ENCODE results near the gene FBXW11.
"Not testable (repeated sequence)": the region's sequence is repeated elsewhere in the genome, so short reads cannot be mapped to it uniquely, and the experiment has no call there.

FBXW11 gene

DNA sequence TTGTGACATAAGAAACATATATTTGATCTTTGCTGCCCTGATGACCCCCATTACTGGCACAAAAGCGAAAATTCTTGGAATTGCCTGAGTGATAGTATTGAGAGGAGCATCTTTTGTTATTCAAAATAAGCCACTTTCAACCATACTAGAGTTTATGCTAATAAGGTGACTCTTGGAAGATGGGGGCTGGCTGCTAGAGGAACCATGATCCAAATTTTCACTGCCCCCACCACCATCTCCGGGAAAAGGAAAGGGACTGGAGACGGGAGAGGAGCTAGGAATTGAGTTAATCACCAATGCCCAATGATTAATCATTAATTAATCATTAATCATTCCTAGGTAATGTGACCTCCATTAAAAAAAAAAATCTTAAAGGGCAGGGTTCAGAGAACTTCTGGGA lies 25.6 kb downstream of the FBXW11 start:
- DNase-seq = no peak

DNA sequence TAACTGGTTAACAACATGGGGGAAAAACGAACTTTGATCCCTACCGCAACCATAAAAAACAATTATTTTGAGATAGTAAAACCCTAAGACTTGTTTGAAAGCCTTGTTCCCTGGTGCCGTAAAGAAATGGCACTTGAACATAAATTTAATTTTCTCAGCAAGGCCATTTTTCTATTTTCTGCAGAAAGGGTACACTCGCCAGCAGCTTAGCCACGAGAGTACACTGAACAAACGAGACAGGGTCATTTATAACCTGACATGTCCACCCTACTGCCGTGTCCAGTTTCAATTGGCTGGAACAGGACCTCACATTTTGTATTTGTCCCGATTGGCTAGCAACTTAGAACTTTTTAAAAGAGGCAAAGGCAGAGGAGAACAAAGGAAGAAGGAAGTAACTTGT lies 26.8 kb downstream of the FBXW11 start:
- DNase-seq = no peak

DNA sequence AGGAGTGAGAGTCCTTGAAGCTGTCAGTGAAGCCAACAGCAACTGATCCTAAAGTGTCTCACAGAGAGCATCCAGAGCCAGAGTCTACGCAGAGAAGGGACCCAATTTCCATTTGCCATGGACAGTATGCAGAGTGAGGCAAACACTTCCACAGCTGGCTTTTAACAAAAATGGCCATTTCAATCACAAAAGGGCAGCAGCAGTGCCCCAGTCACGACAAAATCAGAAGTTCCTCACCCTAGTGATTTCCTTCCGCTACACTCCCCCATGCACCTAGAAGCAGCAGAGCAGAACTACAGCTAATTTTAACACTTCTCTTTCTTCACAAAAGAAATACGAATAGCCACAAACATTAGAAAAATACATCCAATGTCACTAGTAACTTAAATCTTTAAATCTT lies 27.9 kb downstream of the FBXW11 start:
- no peak for DNase-seq

DNA sequence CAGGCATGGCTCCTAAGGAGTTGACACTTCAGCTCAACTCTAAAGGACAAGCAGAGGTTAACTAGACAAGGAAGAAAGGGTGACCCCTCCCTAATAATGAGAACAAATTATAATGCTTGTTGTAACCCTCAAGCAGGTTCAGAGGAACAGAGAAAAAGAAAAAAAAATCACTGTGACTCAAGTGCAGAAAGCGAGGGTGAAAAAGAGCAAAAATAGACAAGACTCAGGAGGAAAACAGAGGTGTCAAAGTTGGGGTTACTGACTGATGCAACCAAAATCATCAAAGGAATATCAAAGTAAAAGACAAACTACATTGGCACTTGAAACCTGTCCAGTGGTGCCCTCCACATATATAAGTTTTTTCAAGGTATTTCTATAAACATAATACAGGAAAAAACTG lies 28.4 kb downstream of the FBXW11 start:
- no peak for DNase-seq

DNA sequence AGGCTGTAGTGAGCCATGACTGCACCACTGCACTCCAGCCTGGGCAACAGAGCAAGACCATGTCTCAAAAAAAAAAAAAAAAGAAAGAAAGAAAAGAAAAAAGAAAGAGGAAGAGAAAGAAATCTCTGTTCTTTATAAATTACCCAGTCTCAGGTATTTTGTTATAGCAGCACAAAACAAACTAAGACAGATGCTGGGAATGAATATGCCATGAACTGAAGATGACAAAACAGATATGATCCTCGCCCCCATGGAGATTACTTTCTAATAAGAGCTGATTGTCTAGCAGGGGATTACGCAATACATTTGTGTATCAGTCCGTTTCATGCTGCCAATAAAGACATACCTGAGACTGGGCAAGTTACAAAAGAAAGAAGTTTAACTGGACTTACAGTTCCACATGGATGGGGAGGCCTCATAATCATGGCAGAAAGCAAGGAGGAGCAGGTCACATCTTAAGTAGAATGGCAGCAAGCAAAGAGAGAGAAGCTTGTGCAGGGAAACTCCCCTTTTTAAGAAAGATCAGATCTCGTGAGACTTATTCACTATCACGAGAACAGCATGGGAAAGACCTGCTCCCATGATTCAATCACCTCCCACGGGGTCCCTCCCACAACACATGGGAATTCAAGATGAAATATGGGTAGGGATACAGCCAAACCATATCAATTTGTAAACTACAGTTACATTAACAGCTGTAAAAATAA lies 29.0 kb downstream of the FBXW11 start:
- not testable (repeated sequence) for DNase-seq

DNA sequence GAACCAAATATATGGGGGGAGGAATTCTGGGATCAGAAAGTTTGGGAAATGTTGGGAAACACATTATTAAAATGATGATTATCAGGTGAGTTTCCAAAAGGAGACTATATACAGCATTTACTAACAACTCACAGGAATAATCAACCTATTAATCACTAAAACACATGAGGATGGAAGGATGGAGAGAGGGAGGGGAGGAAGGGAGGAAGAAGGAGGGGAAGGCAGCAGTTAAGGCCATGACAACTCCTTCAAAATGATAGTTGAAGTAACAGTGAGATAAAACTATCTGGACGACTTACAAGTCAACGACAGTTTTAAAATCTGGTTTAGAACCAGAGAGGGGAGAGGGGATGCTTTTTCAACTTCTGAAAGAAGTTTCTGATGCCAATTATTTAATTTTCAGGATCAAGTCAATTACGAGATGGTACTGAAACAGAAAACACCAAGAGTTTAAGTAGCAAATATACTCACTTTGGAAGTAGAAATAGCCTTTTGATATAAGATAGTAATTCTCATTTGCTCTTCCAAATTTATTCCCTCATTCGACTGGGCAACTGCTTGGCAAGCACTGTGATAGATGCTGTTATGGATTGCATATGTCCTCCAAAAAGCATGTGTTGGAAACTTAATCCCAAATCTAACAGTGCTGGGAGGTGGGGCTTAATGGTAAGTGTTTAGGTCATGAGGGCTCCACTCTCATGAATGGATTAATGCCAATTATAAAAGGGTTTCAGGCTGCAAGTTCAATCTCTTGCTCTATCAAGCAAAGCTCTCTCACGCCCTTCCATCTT lies 30.4 kb downstream of the FBXW11 start:
- no peak for DNase-seq

DNA sequence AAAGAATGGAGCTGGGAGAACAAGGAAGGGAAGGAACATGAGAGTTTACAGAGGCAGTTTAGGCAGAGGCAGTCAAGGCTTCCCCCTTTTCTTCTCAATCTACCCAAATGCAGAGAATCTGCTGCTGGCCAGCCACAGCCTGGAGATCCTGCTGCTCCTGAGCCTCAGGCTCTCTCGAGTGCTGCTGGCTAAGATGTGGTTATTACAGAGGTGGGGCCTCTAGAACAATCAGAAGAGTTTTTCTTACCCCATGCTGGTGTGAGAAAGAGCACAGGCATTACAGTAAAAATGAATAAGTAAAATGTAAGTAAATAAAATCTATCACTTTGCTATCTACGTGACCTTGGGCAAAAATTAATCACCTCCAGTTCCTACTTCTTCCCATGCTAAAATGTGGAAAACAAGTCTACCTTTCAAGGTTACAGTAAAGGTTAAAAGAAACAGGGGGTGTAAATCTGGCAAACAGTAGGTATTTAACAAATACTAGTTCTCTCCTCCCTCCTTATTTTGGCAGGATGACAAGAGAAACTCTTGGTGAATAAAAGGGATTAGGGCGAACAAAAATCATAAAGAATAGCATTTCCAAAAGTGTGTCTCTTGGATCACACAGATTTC lies 31.1 kb downstream of the FBXW11 start:
- DNase-seq = no peak

DNA sequence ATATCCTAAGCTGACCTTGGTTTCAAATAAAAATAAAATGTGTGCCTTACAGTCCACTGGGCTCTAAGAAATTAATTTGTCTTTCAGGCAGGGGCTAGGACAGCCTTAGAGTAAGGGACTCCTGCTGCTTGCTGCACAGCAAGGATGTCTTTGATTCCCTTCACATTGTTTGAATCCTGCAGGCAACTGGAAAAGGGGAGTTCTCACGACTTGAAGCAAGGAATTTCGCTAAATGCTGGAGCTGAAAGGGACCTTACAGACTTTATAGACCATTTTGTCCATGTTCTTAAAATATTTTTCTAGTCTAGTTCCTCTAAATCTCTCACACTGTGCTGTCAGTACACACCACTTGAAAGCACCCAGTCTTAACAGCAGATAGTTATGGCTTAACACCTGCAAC lies 35.6 kb downstream of the FBXW11 start:
- DNase-seq = no peak

DNA sequence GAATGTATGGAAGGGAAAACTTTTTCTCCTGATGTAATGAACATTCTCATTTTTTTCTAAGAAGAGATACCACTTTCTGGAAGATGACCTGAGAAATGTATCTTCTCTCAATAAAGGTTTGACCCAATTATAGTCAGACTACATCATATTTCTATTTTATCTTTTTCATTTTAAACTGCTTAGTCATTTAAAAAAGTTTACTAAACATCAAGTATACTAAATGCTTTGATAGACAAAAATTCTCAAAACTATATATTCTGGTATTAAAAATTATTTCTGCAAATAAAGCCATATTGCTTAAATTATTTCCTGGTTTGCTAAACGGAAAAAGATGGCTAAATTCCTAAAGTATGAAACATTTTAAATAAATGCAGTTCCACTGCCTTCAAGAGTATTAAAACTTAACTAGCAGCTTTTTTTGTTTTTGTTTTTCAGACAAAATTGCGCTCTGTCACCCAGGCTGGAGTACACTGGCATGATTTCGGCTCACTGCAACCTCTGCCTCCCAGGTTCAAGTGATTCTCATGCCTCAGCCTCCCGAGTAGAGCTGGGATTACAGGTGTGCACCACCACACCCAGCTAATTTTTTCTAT lies 37.1 kb downstream of the FBXW11 start:
- DNase-seq = no peak

DNA sequence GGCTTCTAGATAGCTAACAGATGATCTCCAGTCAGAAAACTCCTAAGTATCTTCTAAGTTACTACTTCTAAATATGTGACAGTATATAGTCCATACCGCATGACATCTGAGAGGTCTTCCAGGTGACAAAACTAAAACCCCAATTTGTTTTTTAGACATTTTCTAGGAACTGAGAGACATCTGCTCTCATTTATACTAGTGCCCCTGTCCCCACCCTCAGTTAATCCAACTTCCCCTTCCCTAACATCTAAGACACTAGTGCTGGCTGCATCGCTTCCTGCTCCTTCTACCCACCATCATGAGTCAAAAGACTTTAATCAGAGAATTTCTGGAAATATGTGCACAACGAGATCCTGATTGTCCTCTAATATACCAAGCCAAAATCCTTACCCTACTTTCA lies 37.9 kb downstream of the FBXW11 start:
- DNase-seq = no peak

DNA sequence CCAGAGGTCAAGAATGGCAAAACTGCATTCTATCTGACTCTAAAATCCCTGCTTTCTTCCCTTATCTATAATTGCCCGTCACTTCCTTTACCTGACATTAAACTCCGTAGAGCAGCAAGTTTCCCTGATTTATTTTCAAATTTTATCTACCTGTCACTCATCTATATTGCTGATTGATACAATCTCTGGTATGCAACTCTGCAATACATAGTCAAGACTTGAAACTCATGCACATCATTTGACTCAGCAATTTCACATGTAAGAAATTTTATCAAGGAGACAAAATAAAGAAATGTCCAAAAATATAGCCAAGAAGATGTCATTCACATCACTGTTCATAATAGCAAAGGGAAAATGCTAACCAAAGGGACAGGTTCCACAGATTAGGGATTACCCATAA lies 39.5 kb downstream of the FBXW11 start:
- DNase-seq = no peak

DNA sequence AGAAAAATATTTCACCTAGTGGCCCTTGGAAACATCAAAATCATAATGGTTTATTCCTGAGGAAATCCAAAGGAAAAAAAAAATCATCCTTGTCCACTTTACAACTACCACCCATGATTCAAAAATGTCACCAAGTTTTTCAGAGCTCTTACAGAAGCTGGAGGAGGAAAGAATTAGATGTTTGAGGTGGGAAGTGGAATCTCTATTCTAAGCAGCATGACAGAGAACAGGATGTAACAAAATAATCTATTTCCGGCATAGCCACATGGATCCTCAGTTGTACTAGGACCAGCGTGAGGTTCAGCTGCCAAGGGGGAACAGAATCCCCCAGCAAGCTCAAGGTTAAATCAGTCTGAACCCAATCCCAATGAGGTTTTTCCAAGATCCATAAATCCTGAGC lies 40.2 kb downstream of the FBXW11 start:
- DNase-seq = no peak

DNA sequence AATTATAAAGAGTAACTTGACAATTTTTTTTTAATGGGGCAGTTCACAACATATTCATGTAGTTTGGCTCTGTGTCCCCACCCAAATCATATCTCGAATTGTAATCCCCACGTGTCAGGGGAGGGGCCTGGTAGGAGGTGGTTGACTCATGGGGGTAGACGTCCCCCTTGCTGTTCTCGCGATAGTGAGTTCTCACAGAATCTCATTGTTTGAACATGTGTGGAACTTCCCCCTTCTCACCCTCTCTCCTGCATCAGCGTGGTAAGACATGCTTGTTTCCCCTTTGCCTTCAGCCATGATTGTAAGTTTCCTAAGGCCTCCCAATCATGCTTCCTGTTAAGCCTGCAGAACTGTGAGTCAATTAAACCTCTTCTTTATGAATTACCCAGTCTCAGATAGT lies 40.7 kb downstream of the FBXW11 start:
- no peak for DNase-seq

DNA sequence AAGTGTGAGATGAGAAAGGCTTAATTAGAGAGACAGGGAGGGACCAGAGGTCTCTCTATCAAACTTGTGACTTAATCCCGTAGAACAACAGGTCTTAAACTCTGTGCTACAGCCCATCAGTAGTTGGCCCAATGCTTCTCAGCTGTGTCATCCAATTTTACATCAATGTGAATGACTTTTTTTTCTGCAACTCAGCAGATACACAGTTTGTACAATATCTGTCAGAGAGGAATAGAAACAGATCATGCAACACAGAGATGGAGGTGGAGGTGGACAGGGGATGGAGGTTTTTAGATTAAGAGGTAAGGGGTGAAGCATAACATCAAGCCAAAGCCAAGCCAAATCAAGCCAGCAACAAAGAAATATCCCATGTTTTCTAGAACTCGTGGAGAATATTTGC lies 43.0 kb downstream of the FBXW11 start:
- DNase-seq = no peak

DNA sequence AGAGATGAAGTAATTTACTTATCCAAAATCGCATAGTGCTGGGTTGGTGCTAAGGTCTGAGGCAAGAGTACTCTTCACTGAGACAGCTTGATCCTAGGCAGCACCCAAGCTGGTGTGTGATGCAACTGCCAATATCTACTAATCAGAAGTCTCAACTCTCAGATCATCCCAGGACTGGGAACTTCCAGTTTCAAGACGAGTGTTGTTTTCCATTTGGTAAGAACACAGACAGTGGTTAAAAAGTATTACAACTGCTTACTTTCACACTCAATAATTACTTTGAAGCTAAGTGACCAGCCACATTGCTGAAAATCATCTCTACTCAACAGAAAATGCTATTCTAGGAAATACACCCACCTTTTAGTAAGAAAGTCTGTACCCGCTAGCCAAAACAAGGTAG lies 45.3 kb downstream of the FBXW11 start:
- no peak for DNase-seq

DNA sequence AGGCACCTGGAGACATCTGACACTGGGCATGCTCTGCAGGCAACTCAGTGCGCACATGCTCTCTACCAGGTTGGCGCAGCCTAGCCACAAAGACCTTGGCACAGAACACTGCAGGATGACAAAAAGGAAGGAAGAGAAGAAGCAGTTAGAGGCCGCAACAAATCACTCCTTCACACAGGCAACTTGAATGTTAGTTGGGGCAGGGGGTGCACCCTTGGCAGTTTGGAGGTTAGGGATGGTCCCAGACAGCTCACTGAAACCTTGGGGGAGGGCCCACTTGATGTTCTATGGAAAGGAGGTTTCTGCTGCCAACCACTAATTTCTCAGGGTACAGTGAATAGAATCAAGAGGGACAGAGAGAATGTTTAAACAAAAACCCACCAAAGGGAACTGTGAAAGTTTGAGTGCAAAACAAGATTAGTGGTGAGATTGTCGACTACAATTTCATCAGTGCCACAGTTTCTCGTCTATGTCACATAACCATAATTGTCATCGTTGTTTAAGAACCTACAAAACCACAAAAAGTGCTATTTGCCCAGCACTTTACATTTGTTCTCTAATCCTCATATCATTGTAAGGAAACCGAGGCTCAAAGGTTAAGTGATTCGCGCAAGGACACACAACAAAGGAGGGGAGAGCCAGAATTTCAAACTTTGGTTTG lies 48.7 kb downstream of the FBXW11 start:
- DNase-seq = no peak

DNA sequence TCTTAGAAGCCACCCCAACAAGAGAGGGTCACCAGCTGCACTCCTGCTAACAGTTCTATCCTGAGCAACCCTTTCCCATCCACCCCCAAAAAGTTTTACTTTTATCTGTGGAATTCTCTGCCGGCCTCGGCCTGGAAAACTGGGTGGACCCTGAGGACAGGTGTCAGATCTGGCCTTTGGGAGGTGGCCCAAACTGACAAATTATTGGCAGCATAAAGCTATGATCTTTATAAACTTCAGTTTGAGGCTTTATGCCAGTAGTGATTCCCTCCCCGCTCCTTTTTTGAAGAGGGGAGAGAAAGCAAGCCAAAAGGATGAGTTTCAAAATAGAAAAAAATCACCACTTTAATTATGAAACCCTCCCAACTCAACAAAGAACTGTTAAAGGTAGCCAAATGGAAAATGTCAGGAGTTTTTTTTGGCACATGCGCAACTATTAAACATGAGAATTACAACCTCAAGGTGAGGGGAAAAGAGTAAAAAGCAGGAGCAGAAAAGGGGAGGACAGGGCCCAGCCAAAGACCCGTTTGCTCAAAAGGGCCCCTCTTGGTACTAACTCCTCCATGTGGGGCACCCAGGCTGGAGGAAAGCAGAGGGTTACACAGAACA lies 49.4 kb downstream of the FBXW11 start:
- no peak for DNase-seq

DNA sequence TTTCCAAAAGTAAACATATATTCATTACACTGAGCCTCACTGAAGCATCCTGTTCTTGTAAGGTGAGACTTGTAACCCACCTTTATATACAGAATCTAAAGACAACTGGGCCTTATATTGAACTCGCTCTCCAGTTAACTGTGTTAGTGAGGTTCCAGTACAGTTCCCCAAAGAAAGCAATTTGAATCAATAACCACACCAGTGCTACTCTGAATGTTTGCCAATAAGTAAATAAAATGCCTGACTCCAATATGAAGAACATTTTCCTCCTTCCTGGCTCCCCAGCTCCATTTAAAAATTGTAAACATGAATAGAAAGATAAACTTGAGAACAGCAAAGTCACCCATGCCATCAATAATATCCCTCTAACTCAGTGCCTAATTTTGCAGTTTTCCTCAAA lies 50.1 kb downstream of the FBXW11 start:
- no peak for DNase-seq

DNA sequence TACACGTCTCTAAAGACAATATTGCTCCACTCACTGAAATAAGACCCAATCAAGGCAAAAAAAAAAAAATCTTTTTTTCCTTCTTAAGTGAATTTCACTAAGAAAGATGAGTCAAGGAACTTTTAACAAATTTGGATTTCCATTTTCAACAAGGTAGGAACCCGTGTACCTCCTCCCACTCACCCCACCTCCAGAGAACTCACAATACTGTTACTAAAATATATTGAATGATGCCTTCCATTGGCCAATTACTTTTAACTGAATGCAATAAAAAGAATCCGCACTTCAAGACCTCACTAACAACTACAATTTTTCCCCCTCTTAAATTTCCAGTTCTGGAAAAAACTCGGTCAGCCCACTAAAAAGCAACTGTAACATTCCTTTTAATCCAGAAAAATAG lies 50.7 kb downstream of the FBXW11 start:
- DNase-seq = no peak

DNA sequence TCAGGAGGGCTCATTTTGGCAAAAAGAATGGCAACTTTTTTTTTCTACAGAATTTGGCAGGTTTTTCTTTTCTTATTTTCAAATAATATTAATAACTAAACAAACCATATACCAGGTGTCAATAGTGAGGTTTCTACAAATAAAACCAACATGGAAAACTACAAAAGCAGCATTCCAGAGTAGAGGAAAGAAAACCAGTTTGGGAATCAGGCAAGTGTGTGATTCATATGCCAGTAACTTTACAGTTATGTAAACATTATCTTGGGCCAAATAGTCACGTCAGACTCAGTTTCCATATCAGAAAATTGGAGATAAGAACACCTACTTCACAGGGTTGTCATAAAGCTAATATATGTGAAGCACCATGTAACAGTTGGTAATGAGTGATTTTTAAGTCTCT lies 51.7 kb downstream of the FBXW11 start:
- DNase-seq = no peak

DNA sequence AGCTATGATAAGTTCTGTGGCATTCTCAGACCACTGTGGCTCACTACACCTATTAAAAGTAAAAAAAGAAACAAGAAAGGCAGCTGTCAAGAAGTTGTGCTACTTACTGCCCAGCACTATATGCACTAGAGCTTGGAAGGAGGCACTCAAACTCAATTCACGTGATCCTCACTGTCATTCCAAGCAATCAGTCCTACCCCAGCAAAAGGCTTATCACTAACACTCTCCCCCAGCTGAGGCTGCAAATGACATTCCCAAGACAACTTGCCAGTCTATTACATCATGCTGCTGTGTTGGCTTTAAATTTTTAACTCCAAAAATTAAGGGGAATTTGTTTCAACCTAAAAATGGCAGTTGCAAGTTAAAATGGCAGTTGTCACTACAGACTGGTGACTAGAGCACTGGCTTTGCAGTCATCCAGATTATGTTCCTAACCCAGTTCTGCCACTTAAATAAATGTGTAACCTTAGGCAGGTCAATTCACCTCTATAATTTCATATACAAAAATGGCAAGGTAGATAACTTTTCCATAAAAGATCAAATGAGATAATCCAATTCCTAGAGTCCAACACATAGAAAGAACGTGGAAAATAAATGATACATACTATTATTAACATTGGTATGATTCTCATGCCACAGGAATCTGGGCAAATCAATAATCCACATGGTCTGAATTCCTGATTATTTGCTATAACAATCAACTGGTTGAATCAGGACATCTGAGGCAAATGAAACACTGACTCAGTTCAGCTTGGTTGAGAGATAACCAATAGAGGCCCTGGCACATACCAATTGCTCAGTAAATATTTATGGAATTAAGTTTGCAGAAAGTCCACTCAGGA lies 52.4 kb downstream of the FBXW11 start:
- no peak for DNase-seq

DNA sequence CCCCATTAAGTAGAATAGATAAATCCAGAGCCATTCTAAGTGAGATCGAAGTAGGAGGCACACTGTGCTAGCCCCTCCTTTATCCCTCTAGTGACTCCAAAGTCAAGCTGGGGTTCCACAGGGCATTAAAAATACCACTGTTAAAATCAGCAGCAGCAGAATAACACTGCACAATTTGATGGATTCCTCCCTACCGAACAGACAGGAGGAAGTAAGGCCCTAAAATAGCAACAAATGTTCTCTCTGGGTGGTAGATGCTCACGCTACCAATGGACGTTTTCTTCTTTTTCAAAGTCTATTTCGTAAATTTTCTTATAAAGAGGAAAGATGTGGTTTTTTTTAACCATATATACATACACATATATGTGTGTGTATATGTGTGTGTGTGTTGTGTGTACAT lies 54.4 kb downstream of the FBXW11 start:
- no peak for DNase-seq
